Adrenal gland (tissue), 12 donors: ENCODE data around the gene ADAMTS17. TPM values are rescaled to one million over a fixed set of nuclear protein-coding genes. Genes with fewer than 3 reads are reported as not detected.

ENCODE experiments used
- DNase-seq, 7 donors: peaks; one replicate each; pipeline ENCODE4 v3.0.0-alpha.2; 2019 to 2020
- H3K27ac ChIP-seq, 5 donors: fragments of 200-600 bp; sonication (generic) in 4 of 5; 1 replicate in 3 of 5; 2 replicates in 2 of 5; pipeline versions ENCODE4 v1.5.1 to v1.8.0; 2016 to 2020; ENCODE audit warnings: mild to moderate bottlenecking in 1 of 5
- H3K27me3 ChIP-seq: fragments of 200-600 bp; 2 replicates; pipeline ENCODE4 v1.8.0; 2021
- H3K36me3 ChIP-seq, 2 donors: fragments of 200-600 bp; replicated peaks in 1 of 2; 1 replicate in 1 of 2; 2 replicates in 1 of 2; pipeline versions ENCODE4 v1.5.1 to v1.8.0; 2018 to 2022
- H3K4me1 ChIP-seq, 2 donors: fragments of 200-600 bp; replicated peaks in 1 of 2; 1 replicate in 1 of 2; 2 replicates in 1 of 2; pipeline versions ENCODE4 v1.5.1 to v1.8.0; 2018 to 2021
- H3K4me3 ChIP-seq, 4 donors: fragments of 200-600 bp; sonication (generic) in 3 of 4; one replicate each; pipeline ENCODE4 v1.5.1; 2016 to 2018
- H3K9me3 ChIP-seq, 3 donors: fragments of 200-600 bp; sonication (generic) in 1 of 3; replicated peaks in 1 of 3; 1 replicate in 2 of 3; 2 replicates in 1 of 3; pipeline versions ENCODE4 v1.5.1 to v1.8.0; 2016 to 2021
- CTCF ChIP-seq, 6 experiments: fragments of 450-650 bp in 4 of 6; fragments of 200-600 bp in 2 of 6; sonication (generic) in 1 of 6; IDR thresholded peaks; 1 replicate in 5 of 6; 2 replicates in 1 of 6; pipeline versions ENCODE4 v1.5.1 to v1.8.0; 2016 to 2021; ENCODE audit warnings: antibody characterized with exemption in 6 of 6, mild to moderate bottlenecking in 2 of 6, moderate library complexity in 1 of 6
- POLR2A ChIP-seq, 2 donors: fragments of 450-650 bp; IDR thresholded peaks; one replicate each; pipeline ENCODE4 v1.6.1; 2017; ENCODE audit warnings: antibody characterized with exemption in 2 of 2, mild to moderate bottlenecking in 2 of 2, moderate library complexity in 1 of 2
- WGBS, 4 donors: extraction: QIAGEN DNeasy Blood & Tissue Kit in 2 of 4; methylation state at CpG; one replicate each; pipeline versions ENCODE4 v1.1.5 to v1.1.7; 2013 to 2017; 5-methylcytosine and 5-hydroxymethylcytosine counted together
- intact Hi-C, 2 donors: fragments of 100-400 bp; cut with DNase I; formaldehyde crosslinking; loops; one replicate each; pipeline versions ENCODE4 v1.14.1 to v1.15.0; 2022 to 2023
- polyA plus RNA-seq, 3 donors: library from polyadenylated mRNA; stranded (reverse); fragments of 200-250 nt in 2 of 3; fragments of 350-450 nt in 1 of 3; fragmentation: Illumina TruSeq in 1 of 3; extraction: RNeasy Lipid Tissue Mini Kit (QIAGEN cat#74804) in 1 of 3; gene quantifications; one replicate each; pipeline ENCODE4 v1.2.3, GENCODE V29; 2013 to 2014
- total RNA-seq, 9 donors: library from RNA; depleted of rRNA in 4 of 9; stranded (reverse); fragments of >200 nt in 4 of 9; fragments of 120-200 nt in 1 of 9; fragmentation: NEBNext Ultra II Directional in 1 of 9; extraction: Animal tissue kit (Norgen Biotek cat#: 25700) in 1 of 9; gene quantifications; one replicate each; pipeline versions ENCODE4 v1.1.0 to v1.2.4, GENCODE V29; 2013 to 2023
- donor health status: healthy with polysubstance abuse.
- donor health status: Bipolar disorder and iron deficiency.
- donor health status: DM: yes; HTN: yes; CAD: no.
- donor health status: DM: no; HTN: no; CAD: no.
- donor health status: DM: no; HTN: no; CAD: no.
- donor health status: DM: yes; HTN: yes; CAD: no.

ADAMTS17 gene
- total and polyA plus RNA-seq, 12 donors, result 0.51 to 14.8 (median 2.9) TPM

- no peak overlapping the region for H3K27ac ChIP-seq
- 47 to 79% (median 62%) methylated on average over 4 to 5 of the region's 5 CpGs for WGBS, 4 donors
- no peak overlapping the region for H3K4me3 ChIP-seq
- intact Hi-C loops, result no loop called here
- no peak for TF ChIP-seq POLR2A (IDR thresholded peaks at IDR 0.05)
- no peak for TF ChIP-seq CTCF (IDR thresholded peaks at IDR 0.05)
- no peaks in the 10 kb centered on the region for H3K4me1 ChIP-seq
- no peaks in the 10 kb centered on the region for H3K9me3 ChIP-seq
- no peaks in the 10 kb centered on the region for H3K27me3 ChIP-seq
- no peaks in the 10 kb centered on the region for H3K36me3 ChIP-seq
- no peak for DNase-seq
Observed at GRCh38 chr15:100061944-100062343, 279.8 kb downstream of the ADAMTS17 start.

- H3K27ac ChIP-seq, result no peak overlapping the region
Observed at GRCh38 chr15:100060276-100060926, 281.4 kb downstream of the ADAMTS17 start.

GRCh38 chr15:100059521-100059920, 282.3 kb downstream of the ADAMTS17 start:
- Histone ChIP-seq H3K27me3 (no peaks in the 10 kb centered on the region), H3K9me3 (no peaks in the 10 kb centered on the region), H3K27ac (no peak overlapping the region), H3K36me3 (no peaks in the 10 kb centered on the region), H3K4me3 (no peak overlapping the region), H3K4me1 (no peaks in the 10 kb centered on the region)
- intact Hi-C loops, result no loop called here
- TF ChIP-seq CTCF (IDR thresholded peaks at IDR 0.05) (no peak), POLR2A (IDR thresholded peaks at IDR 0.05) (no peak)
- DNase-seq, result no peak
- 73 to 96% (median 91%) methylated on average over 4 of the region's 4 CpGs for WGBS, 4 donors

More at GRCh38 chr15:100060276-100060926, 281.4 kb downstream of the ADAMTS17 start:
- 72 to 79% (median 76%) methylated on average over 9 to 10 of the region's 10 CpGs for WGBS, 4 donors
- TF ChIP-seq CTCF (IDR thresholded peaks at IDR 0.05) (no peak), POLR2A (IDR thresholded peaks at IDR 0.05) (no peak)
- intact Hi-C loops, result no loop called here
- Histone ChIP-seq H3K36me3 (no peaks in the 10 kb centered on the region), H3K27me3 (no peaks in the 10 kb centered on the region), H3K4me1 (no peaks in the 10 kb centered on the region), H3K4me3 (no peak overlapping the region), H3K9me3 (no peaks in the 10 kb centered on the region)
- DNase-seq, result no peak

GRCh38 chr15:100059094-100059493, 282.7 kb downstream of the ADAMTS17 start:
- DNase-seq, result no peak
- 80 to 84% (median 81%) methylated on average over 10 to 12 of the region's 12 CpGs for WGBS, 4 donors
- Histone ChIP-seq H3K4me3 (no peak overlapping the region), H3K9me3 (no peaks in the 10 kb centered on the region), H3K4me1 (no peaks in the 10 kb centered on the region), H3K27ac (no peak overlapping the region), H3K36me3 (no peaks in the 10 kb centered on the region), H3K27me3 (no peaks in the 10 kb centered on the region)
- intact Hi-C loops, result no loop called here
- TF ChIP-seq CTCF (IDR thresholded peaks at IDR 0.05), result no peak
